K562 (cell line): ENCODE measurements around the gene PIP5KL1. TPM values are rescaled to one million over a fixed set of nuclear protein-coding genes. Genes with fewer than 3 reads are reported as not detected.

ENCODE experiments used
- ATAC-seq: fragments of 200-7000 bp; cut with Tn5 transposase; 3 replicates; pipeline ENCODE4 v1.9.1; 2020; ENCODE audit warnings: moderate library complexity
- BruUV-seq: library from RNA; stranded (reverse); fragments of 400-500 nt; replicated peaks from 2 replicates; lab custom pipeline; 2021; lab: Mats Ljungman, UMichigan
- CTCF ChIA-PET: fragments of 300-600 bp; formaldehyde crosslinking; extraction: SDS; loops from one replicate; lab custom pipeline; 2021; ENCODE audit warnings: low intra/inter-chr PET ratio; lab: Yijun Ruan, JAX
- POLR2A ChIA-PET: fragments of 300-600, 350-650 bp; sonication (Branson Sonifier 250); formaldehyde crosslinking; extraction: SDS; loops from one replicate; lab custom pipeline; 2021; ENCODE audit warnings: antibody characterized with exemption, inconsistent platforms; lab: Yijun Ruan, JAX
- DNase-seq, 4 experiments: peaks; one replicate each; pipeline versions ENCODE4 v3.0.0 to v3.0.0-alpha.2; 2011 to 2018; ENCODE audit warnings: low spot score in 3 of 4, mixed read lengths in 3 of 4; ENCODE audit errors: extremely low read depth in 1 of 4
- FAIRE-seq: peaks from 2 replicates; lab custom pipeline; 2011; peaks lifted over from hg19 to GRCh38; lab: Jason Lieb, UNC
- H2AFZ ChIP-seq: 2 replicates; pipeline ENCODE4 v1.6.0; 2011; ENCODE audit warnings: low read depth, low read length, control low read depth, inconsistent platforms
- H3K27ac ChIP-seq: fragments of 200-600 bp; 3 replicates; pipeline ENCODE4 v1.8.0; 2011; ENCODE audit warnings: low read depth, mild to moderate bottlenecking, control low read depth, inconsistent platforms, low read length, moderate library complexity, mixed read lengths; ENCODE audit errors: extremely low read depth
- H3K27me3 ChIP-seq, 2 experiments: fragments of 300-600 bp in 1 of 2; 2 replicates in 1 of 2; 3 replicates in 1 of 2; pipeline versions ENCODE4 v1.6.0 to v1.8.0; 2011; ENCODE audit warnings: inconsistent platforms in 2 of 2, low read length in 2 of 2, mild to moderate bottlenecking in 1 of 2, mixed read lengths in 1 of 2, moderate library complexity in 1 of 2; ENCODE audit not compliant: control insufficient read depth in 2 of 2, insufficient read depth in 2 of 2
- H3K36me3 ChIP-seq: fragments of 300-600 bp; 3 replicates; pipeline ENCODE4 v1.8.0; 2011; ENCODE audit warnings: mild to moderate bottlenecking, low read length, inconsistent platforms; ENCODE audit not compliant: control insufficient read depth, insufficient read depth
- H3K4me1 ChIP-seq, 2 experiments: fragments of 200-600 bp in 1 of 2; replicated peaks in 1 of 2; 2 replicates in 1 of 2; 3 replicates in 1 of 2; pipeline versions ENCODE4 v1.5.1 to v1.8.0; 2011; ENCODE audit warnings: inconsistent platforms in 2 of 2, low read length in 2 of 2, mild to moderate bottlenecking in 1 of 2, mixed read lengths in 1 of 2, moderate library complexity in 1 of 2; ENCODE audit not compliant: control insufficient read depth in 2 of 2, insufficient read depth in 2 of 2
- H3K4me2 ChIP-seq: 2 replicates; pipeline ENCODE4 v1.6.1; 2011; ENCODE audit warnings: low read length, control low read depth, inconsistent platforms, mixed read lengths; ENCODE audit not compliant: insufficient read depth
- H3K4me3 ChIP-seq: fragments of 200-600 bp; sonication (generic), shearing (Covaris generic); 2 replicates; pipeline ENCODE4 v1.5.1; 2016; ENCODE audit warnings: control low read depth, inconsistent platforms
- H3K79me2 ChIP-seq: fragments of 200-600 bp; 3 replicates; pipeline ENCODE4 v1.8.0; 2011; ENCODE audit warnings: low read length, inconsistent platforms; ENCODE audit not compliant: control insufficient read depth, insufficient read depth
- H3K9ac ChIP-seq, 2 experiments: 2 replicates each; pipeline versions ENCODE4 v1.6.0 to v1.6.1; 2011; ENCODE audit warnings: low read depth in 2 of 2, low read length in 2 of 2, control low read depth in 1 of 2, inconsistent platforms in 1 of 2, mild to moderate bottlenecking in 1 of 2, mixed read lengths in 1 of 2; ENCODE audit not compliant: insufficient read depth in 1 of 2
- H3K9me1 ChIP-seq: one replicate; pipeline ENCODE4 v1.6.0; 2011; ENCODE audit warnings: inconsistent platforms, mild to moderate bottlenecking, low read length, moderate library complexity; ENCODE audit not compliant: control insufficient read depth, insufficient read depth
- H3K9me3 ChIP-seq: replicated peaks from 2 replicates; pipeline ENCODE4 v1.5.1; 2011; ENCODE audit warnings: low read depth, low read length, inconsistent platforms; ENCODE audit not compliant: control insufficient read depth, insufficient read depth
- H4K20me1 ChIP-seq: replicated peaks from 2 replicates; pipeline ENCODE4 v1.6.1; 2011; ENCODE audit warnings: low read length, inconsistent platforms, mixed read lengths; ENCODE audit not compliant: control insufficient read depth, insufficient read depth
- ARID3B ChIP-seq: fragments of 250-450 bp; sonication (Bioruptor Pico); IDR thresholded peaks from 2 replicates; pipeline ENCODE4 v1.4.0; 2020; ENCODE audit warnings: borderline replicate concordance
- MED1 ChIP-seq: sonication (generic); formaldehyde crosslinking; IDR thresholded peaks from 2 replicates; pipeline ENCODE4 v1.8.1; 2023; ENCODE audit warnings: missing genetic modification reagents, borderline replicate concordance
- NR4A1 ChIP-seq, 2 experiments: fragments of 250-450 bp in 1 of 2; fragments of 450-650 bp in 1 of 2; sonication (Bioruptor Pico) in 1 of 2; IDR thresholded peaks; 2 replicates each; pipeline versions ENCODE4 v1.4.0 to v1.6.1; 2016 to 2020; ENCODE audit warnings: mild to moderate bottlenecking in 2 of 2, missing compliant biosample characterization in 1 of 2, missing genetic modification characterization in 1 of 2, moderate library complexity in 1 of 2
- RAD21 ChIP-seq, 2 experiments: fragments of 250-450 bp in 1 of 2; fragments of 450-650 bp in 1 of 2; sonication (Bioruptor Pico) in 1 of 2; formaldehyde crosslinking in 1 of 2; IDR thresholded peaks in 1 of 2; conservative IDR thresholded peaks in 1 of 2; 2 replicates each; pipeline versions ENCODE4 v1.4.0 to v1.8.0; 2020 to 2022; ENCODE audit warnings: mild to moderate bottlenecking in 2 of 2, moderate library complexity in 1 of 2
- ZFPM2 ChIP-seq: fragments of 250-450 bp; sonication (Bioruptor Pico); IDR thresholded peaks from 2 replicates; pipeline ENCODE4 v1.5.1; 2022; ENCODE audit warnings: mild to moderate bottlenecking
- ZNF24 ChIP-seq: fragments of 450-650 bp; IDR thresholded peaks from 2 replicates; pipeline ENCODE4 v1.6.1; 2016
- ZNF347 ChIP-seq: fragments of 450-650 bp; formaldehyde crosslinking; IDR thresholded peaks from 2 replicates; pipeline ENCODE4 v1.4.0; 2020; ENCODE audit warnings: low read depth, mild to moderate bottlenecking, moderate library complexity
- ZNF431 ChIP-seq: sonication (generic); formaldehyde crosslinking; IDR thresholded peaks from 2 replicates; pipeline ENCODE4 v1.8.0; 2022; ENCODE audit warnings: mild to moderate bottlenecking, missing genetic modification reagents
- WGBS: fragments of 100-300 bp; shearing (Covaris generic); methylation state at CpG from one replicate; pipeline ENCODE4 v1.1.6; 2016; ENCODE audit warnings: low coverage, mixed read lengths; ENCODE audit not compliant: insufficient coverage; ENCODE audit errors: missing lambda C conversion rate; 5-methylcytosine and 5-hydroxymethylcytosine counted together
- in situ Hi-C: fragments of 300-500 bp; cut with MboI; formaldehyde crosslinking; loops from 4 replicates; pipeline ENCODE4 v1.15.0; 2018; ENCODE audit warnings: inconsistent platforms, mixed read lengths
- intact Hi-C: fragments of 100-400 bp; cut with micrococcal nuclease; formaldehyde crosslinking; loops from 2 replicates; pipeline ENCODE4 v1.14.2; 2022
- polyA plus RNA-seq, 8 experiments: library from polyadenylated mRNA; depleted of rRNA in 4 of 8; stranded (reverse) in 5 of 8; unstranded in 3 of 8; fragments of >200 nt; fragmentation: Nextera tagmentation in 2 of 8; fragmentation: Illumina TruSeq in 1 of 8; extraction: Ambion mirVana in 2 of 8; extraction: Trizol in 1 of 8; gene quantifications; 2 replicates each; pipeline versions ENCODE4 v1.2.1 to v1.2.3, GENCODE V29; 2011 to 2014; ENCODE audit warnings: inconsistent platforms in 1 of 8, missing spikeins in 1 of 8
- total RNA-seq, 7 experiments: library from RNA; depleted of rRNA in 6 of 7; stranded (reverse); fragments of >200 nt in 6 of 7; fragmentation: Illumina TruSeq in 2 of 7; extraction: Trizol in 2 of 7; gene quantifications; 2 replicates each; pipeline versions ENCODE4 v1.2.1 to v1.2.3, GENCODE V29; 2011 to 2021; ENCODE audit warnings: low replicate concordance in 1 of 7
- TF ChIP-seq, protein P1 (sequence below), 3 experiments: IDR thresholded peaks in 2 of 3; conservative IDR thresholded peaks in 1 of 3; 2 replicates each; pipeline ENCODE4 v1.5.1; 2011 to 2012; ENCODE audit warnings: low read length in 3 of 3, mild to moderate bottlenecking in 3 of 3, control low read depth in 2 of 3, improper control_type of control experiment in 1 of 3, inconsistent platforms in 1 of 3, low read depth in 1 of 3, mixed read lengths in 1 of 3, moderate library complexity in 1 of 3; ENCODE audit not compliant: insufficient read depth in 2 of 3

PIP5KL1 gene
- total and polyA plus RNA-seq, 9 of the 15 experiments (the other 6 are each of a cell fraction or from before 2014, with no cell fraction given): 0.18 to 4.8 (median 1.2) TPM

- no peaks in the 10 kb centered on the region for H3K79me2 ChIP-seq
- in situ Hi-C loops (no loop called here), intact Hi-C loops (no loop called here)
- WGBS: 95% methylated on average over 3 of the region's 3 CpGs
- no peaks in the 10 kb centered on the region for H4K20me1 ChIP-seq
- H3K9me1 ChIP-seq: no peaks in the 10 kb centered on the region
- FAIRE-seq (no peak), DNase-seq (no peak), ATAC-seq (no peak)
- H3K4me1 ChIP-seq: peaks cover 0 to 27% of the 10 kb centered on the region in 2 experiments; a peak in 3 of 5 replicates
- BruUV-seq: no TSS peak
- no peak overlapping the region for H2AFZ ChIP-seq
- ChIA-PET POLR2A (interaction anchor here (0.6 to 1.4 kb wide), 7 partner anchors 9 to 149 kb away, joined by 3 to 6 read pairs (median 3); partner anchors contain the start of gene ST6GALNAC4), CTCF (no interaction called here)
- peaks cover 4% of the 10 kb centered on the region for H3K9me3 ChIP-seq
- no peak overlapping the region for H3K27ac ChIP-seq
- no peaks in the 10 kb centered on the region for H3K27me3 ChIP-seq
- TF ChIP-seq ZNF431 (CRISPR knock-in tag) (no peak), ARID3B (CRISPR knock-in tag) (no peak), ZFPM2 (CRISPR knock-in tag) (no peak)
- H3K4me3 ChIP-seq: no peak overlapping the region
- H3K4me2 ChIP-seq: no peak overlapping the region
- peaks cover 79% of the 10 kb centered on the region for H3K36me3 ChIP-seq
- no peak overlapping the region for H3K9ac ChIP-seq
Measured at GRCh38 chr9:127890053-127890452, 40.5 kb downstream of the PIP5KL1 start.

DNA sequence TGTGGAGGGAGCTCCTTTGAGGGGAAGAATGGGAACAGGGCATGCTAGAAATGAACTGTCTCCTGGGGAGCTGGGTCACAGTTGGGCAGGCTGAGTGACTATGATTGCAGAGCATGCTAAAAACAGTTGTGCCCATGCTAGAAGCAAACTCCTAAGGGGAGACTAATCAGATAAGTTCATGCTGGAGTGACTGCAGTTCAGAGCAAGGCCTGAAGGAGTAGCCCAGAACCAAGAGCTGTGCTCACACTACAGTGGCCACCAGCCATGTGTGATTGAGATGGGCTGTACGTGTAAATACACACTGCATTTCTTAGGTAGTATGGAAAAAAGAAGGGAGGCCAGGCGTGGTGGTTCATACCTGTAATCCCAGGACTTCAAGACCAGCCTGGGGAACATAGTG, 42.8 kb downstream of the PIP5KL1 start:
- BruUV-seq: no TSS peak
- in situ Hi-C loops: no loop called here
- ChIA-PET POLR2A (interaction anchor here (1.2 to 1.9 kb wide), 2 partner anchors 9 to 10 kb away, joined by 3 to 5 read pairs; no protein-coding TSS in a partner anchor), CTCF (no interaction called here)
- Histone ChIP-seq H3K9me1 (no peaks in the 10 kb centered on the region), H3K27ac (no peak overlapping the region; the same call in 2 of the 3 replicates), H3K27me3 (no peaks in the 10 kb centered on the region), H3K9ac (peak overlapping the region in 1 of 2 experiments; percentile 78; a peak in 1 of 4 replicates), H3K4me2 (no peak overlapping the region), H3K4me3 (no peak overlapping the region), H4K20me1 (no peaks in the 10 kb centered on the region), H3K79me2 (no peaks in the 10 kb centered on the region), H3K4me1 (peaks cover 0 to 35% of the 10 kb centered on the region in 2 experiments; a peak in 3 of 5 replicates), H3K9me3 (no peaks in the 10 kb centered on the region; the same call in 1 of the 2 replicates), H3K36me3 (peaks cover 64% of the 10 kb centered on the region), H2AFZ (no peak overlapping the region)
- 41% methylated on average over 2 of the region's 2 CpGs for WGBS
- DNase-seq (no peak), FAIRE-seq (peak; percentile 86), ATAC-seq (peak; percentile 84)
- intact Hi-C loops: no loop called here
- TF ChIP-seq NR4A1 (CRISPR knock-in tag; IDR thresholded peaks at IDR 0.05) (no peak), NR4A1 (tag; IDR thresholded peaks at IDR 0.05) (no peak), ZNF24 (no peak), RAD21 (CRISPR knock-in tag; conservative IDR thresholded peaks at IDR 0.05 in 1 of 2, IDR thresholded peaks at IDR 0.05 in 1 of 2) (peak in 1 of 2 experiments; percentile 26; a peak in 1 of 4 replicates), MED1 (CRISPR knock-in tag) (0 out of 2 replicates have a peak, but pooled peaks have one; percentile 46), ZNF347 (CRISPR knock-in tag) (no peak)
- TF ChIP-seq, protein P1, sequence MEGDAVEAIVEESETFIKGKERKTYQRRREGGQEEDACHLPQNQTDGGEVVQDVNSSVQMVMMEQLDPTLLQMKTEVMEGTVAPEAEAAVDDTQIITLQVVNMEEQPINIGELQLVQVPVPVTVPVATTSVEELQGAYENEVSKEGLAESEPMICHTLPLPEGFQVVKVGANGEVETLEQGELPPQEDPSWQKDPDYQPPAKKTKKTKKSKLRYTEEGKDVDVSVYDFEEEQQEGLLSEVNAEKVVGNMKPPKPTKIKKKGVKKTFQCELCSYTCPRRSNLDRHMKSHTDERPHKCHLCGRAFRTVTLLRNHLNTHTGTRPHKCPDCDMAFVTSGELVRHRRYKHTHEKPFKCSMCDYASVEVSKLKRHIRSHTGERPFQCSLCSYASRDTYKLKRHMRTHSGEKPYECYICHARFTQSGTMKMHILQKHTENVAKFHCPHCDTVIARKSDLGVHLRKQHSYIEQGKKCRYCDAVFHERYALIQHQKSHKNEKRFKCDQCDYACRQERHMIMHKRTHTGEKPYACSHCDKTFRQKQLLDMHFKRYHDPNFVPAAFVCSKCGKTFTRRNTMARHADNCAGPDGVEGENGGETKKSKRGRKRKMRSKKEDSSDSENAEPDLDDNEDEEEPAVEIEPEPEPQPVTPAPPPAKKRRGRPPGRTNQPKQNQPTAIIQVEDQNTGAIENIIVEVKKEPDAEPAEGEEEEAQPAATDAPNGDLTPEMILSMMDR (IDR thresholded peaks at IDR 0.05 in 2 of 3, conservative IDR thresholded peaks at IDR 0.05 in 1 of 3; ENCODE audit: insufficient read depth in 2 of 3, low read depth in 1 of 3, low read length in 3 of 3): peak; percentile 33 to 46 (median 44); a peak in 4 of 6 replicates
